GM18861 (cell line): ENCODE measurements around the gene TSHZ3.

Source experiments
- ATAC-seq: cut with Tn5 transposase; IDR thresholded peaks from one replicate; pipeline ENCODE4 v1.9.1; 2021; ENCODE audit not compliant: unreplicated experiment

Gene TSHZ3

DNA sequence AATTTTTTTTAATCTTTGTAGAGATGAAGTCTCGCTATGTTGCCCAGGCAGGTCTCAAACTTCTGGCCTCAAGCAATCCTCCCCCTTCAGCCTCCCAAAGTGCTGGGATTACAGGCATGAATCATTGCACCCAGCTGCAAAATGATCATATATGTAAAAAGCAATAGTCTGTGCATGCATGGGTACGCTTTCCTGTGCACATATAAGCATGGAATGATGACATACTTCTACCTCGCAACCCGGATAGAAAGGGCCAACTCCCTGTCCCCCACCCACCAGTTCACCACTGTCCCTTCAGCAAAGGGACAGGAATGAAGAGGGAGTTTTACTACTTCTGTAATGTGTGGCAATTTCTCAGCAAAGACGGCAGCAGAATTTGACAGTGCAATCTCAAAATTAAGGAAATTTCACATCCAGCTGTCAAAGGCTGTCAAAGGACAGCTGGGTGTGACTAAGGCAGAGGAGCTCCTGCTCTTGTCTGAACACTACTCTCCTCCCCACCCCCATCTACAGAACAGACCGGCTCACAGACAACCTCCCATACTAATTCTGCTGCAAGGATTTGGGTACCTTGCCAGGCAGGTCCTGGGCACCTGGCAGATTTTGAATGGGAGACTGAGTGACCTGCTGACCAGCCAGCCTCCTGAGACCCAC lies 95.6 kb downstream of the TSHZ3 start:
- no peak for ATAC-seq

DNA sequence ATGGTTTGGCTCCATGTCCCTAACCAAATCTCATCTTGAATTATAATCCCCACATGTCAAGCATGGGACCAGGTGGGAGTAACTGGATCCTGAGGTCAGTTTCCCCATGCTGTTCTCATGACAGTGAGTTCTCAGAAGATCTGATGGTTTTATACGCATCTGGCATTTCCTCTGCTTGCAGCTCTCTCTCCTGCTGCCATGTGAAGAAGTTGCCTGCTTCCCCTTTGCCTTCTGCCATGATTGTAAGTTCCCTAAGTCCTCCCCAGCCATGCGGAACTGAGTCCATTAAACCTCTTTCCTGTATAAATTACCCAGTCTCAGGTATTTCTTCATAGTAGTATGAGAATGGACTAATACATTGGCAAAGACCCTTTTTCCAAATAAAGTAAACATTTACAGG lies 96.8 kb downstream of the TSHZ3 start:
- ATAC-seq, result no peak

DNA sequence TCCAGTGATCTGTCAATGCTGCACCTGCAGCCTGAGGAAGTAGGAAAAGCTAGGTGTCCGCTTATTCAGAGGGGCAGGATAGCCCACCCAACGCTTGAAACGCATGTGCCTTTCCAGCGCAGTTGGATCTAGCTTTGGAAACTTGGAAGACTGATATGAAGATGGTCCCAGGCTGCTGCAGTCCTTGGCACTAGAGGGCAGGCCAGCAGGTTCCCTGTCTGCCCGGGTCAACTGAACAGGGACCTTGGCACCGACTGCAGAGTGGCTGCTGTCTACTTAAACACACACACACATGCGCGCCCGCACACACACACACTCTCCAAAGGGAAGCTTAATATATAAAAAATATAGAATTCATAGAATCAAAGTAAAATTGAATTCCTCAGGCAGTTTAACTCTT lies 100.0 kb downstream of the TSHZ3 start:
- no peak for ATAC-seq

DNA sequence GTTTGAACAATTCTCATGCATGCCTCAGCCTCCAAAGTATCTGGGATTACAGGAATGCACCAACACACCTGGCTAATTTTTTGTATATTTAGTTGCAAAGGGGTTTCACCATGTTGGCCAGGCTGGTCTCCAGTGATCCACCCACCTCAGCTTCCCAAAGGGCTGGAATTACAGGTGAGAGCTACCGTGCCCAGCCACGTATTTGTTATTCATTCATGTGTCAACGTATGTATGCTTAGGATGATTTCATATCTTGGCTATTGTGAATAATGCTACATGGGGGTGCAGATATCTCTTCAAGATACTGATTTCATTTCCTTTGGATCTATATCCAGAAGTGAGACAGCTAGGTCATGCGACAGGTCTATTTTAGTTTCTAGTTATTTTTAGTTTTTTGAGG lies 113.4 kb downstream of the TSHZ3 start:
- no peak for ATAC-seq

DNA sequence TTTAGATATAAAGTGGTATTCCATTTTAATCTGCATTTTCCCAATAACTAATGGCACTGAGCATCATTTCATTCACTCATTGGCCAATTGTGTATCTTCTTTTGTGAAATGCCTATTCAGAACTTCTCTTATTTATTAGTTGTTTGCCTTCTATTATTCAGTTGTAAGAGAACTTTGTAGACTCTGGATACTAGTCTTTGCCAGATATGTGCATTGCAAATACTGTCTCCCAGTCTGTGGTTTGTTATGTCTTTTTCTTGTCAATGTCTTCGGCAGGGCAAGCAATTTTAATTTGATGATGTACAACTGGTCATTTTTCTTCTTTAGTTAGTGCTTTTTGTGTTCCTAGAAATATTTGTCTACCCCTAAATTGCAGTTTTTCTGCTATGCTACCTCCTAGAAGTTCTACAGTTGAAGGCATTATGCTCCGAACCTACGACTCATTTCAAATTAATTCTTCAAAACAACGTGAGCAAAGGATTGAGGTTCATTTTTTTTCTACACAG lies 115.9 kb downstream of the TSHZ3 start:
- no peak for ATAC-seq

DNA sequence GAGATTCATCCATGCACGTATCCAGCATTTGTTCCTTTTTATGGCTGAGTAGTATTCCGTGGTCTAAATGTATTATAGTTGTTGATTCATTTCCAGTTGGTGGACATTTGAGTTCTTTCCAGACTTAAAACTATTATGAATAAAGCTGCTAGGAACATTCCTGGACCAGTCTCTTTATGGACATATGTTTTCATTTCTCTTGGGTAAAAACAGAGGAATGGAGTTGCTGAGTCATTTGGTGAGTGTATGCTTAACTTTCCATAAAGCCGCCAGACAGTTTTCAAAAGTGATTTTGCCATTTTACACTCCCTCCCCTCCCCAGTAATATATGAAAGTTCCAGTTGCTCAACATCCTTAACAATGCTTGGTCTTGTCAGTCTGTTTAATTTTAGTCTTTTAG lies 116.4 kb downstream of the TSHZ3 start:
- no peak for ATAC-seq

DNA sequence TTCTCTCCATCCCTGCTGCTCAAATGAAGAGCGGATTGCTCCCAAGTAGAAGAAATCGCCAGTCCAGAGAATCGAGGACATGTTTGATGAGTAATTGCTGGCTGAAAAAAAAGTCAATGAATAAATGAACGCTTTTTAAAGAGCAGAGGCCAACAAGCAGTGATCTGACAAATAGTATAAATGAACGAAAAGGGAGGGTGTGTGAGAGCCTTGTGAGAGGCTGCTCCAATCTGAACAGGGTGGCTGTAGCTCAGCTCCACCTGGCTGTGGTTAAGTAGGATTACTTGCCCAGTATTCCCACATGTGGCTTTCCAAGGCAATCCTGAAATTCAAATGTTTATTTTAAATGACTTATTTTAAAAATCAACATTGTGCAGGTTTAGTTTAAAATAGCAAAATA lies 117.1 kb downstream of the TSHZ3 start:
- no peak for ATAC-seq

DNA sequence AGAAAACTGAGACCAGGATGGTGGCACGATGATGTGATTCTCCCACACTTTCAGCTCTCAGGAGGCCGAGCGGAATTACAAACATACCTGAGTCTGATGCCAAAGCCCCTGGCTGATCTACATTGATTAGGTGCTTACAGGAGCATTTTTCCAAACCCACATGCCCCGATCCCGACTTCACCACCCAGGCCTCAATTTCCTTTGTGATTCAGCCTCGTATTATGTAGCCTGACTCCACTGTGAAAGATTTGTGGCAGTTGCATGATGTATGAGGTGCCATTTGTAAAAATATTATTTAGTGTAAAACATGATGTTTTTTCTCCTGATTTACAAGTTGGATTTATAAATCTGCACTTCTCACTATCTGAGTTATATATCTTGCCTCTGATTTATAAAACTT lies 118.0 kb downstream of the TSHZ3 start:
- no peak for ATAC-seq

DNA sequence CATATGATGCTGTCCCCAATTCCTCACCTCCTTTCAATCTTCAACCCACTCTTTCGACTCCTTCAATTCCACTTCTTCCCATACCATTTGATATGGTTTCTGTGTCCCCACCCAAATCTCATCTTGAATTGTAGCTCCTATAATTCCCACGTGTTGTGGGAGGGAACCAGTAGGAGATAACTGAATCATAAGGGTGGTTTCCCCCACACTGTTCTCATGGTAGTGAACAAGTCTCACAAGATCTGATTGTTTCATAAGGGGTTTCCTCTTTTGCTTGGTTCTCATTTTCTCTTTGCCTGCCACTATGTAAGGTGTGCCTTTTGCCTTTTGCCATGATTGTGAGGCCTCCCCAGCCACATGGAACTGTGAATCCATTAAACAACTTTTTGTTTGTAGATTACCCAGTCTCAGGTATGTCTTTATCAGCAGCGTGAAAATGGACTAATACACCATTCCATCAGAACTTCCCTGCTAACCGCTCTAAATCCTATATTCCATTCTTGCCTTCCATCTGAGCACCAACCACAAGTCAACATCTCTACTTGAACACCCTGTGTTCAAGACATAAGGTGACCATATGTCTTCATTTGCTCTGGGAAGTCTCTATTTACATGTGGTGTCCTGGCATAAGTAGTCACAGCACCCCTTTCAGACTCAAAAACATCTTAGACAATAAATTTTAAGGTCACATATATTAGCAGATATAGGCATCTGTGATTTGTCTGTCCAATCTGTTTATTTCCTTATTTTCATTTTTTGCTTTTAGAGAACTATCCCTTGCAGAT lies 122.9 kb downstream of the TSHZ3 start:
- no peak for ATAC-seq
